Measurements from ENCODE around the gene FBL. TPM values are rescaled to one million over a fixed set of nuclear protein-coding genes. Genes with fewer than 3 reads are reported as not detected.
"Not testable (repeated sequence)": the region's sequence is repeated elsewhere in the genome, so short reads cannot be mapped to it uniquely, and the experiment has no call there.

FBL gene
- total RNA-seq, 5 donors from 2014 or later (not counting 1 experiment from before 2014, with no cell fraction given), result 291 to 348 (median 299) TPM

DNA sequence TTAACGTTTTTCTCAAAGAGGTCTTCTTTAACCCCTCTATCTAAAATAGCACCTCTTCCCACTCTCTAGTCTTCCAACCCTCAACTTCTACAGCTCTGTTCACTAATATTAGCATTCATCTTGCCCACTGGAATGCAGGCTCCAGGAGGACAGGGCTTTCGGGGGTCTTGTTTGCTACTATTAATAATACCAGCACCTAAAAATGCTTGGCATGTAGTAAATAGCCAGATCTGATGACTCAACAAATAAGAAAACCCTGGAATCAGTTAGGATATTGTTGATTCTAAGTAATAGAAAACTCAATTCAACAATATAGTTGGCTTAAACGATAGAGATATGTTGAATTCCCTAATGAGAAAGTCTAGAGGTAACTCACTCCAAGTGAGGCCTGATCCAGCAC, 26.4 kb downstream of the FBL start:
- H3K27ac ChIP-seq (ENCODE audit: low read length), result no peak overlapping the region
- Mint-ChIP-seq H3K9me3 (no peaks in the 10 kb centered on the region), H3K27ac (no peak overlapping the region), H3K4me3 (no peak overlapping the region), H3K27me3 (no peaks in the 10 kb centered on the region), H3K36me3 (peaks cover 30% of the 10 kb centered on the region), H3K4me1 (peaks cover 9 to 18% (median 16%) of the 10 kb centered on the region in 3 donors)
- ChIA-PET POLR2A (no interaction called here), CTCF (interaction anchor here in 1 of 2 donors (0.6 kb wide), 1 partner anchor 22 kb away, joined by 3 read pairs; no protein-coding TSS in a partner anchor)
- ATAC-seq (replicated peaks in 1 of 4) (no peak), DNase-seq (no peak)
- H3K27me3 ChIP-seq (replicated peaks in 1 of 2; ENCODE audit: control insufficient read depth in 2 of 2, extremely low read depth in 1 of 2, insufficient read depth in 2 of 2, low read length in 1 of 2), result no peaks in the 10 kb centered on the region
- H3K9me3 ChIP-seq, result no peaks in the 10 kb centered on the region
- 100% methylated on average over 1 of the region's 3 CpGs for WGBS (ENCODE audit: insufficient coverage)
- H3K36me3 ChIP-seq (ENCODE audit: control insufficient read depth in 2 of 2, extremely low read depth in 1 of 2, insufficient read depth in 1 of 2, low read length in 1 of 2), result peaks cover 3 to 8% of the 10 kb centered on the region in 2 donors
- peaks cover 5 to 17% of the 10 kb centered on the region in 2 experiments for H3K4me1 ChIP-seq (ENCODE audit: control insufficient read depth in 1 of 2, extremely low read depth in 1 of 2, insufficient read depth in 2 of 2, low read length in 2 of 2)
- H3K4me3 ChIP-seq (ENCODE audit: control insufficient read depth in 1 of 2, extremely low read depth in 1 of 2, low read length in 1 of 2), result no peak overlapping the region

DNA sequence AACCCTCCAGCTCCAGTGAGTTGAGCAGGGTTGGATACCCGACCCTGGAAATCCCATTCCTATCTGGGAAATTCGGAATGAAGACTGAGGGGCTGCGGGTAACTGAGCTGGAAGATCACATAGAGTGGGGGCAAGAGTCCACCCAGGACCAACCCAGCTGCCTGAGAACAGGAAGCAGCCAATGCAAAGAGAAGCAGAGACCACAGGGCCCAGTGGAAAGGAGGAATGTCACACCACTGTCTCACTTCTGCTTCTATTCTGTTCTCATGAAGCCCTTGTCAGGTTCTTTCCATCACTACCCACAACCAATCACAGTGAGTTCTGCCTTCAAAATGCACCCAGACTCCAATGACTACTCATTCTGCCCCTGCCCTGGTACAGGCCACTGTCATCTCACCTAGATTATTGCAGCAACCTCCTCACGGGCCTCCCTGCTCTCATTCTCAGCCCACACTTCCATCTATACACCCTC, 27.5 kb downstream of the FBL start:
- Histone ChIP-seq H3K4me1 (ENCODE audit: control insufficient read depth in 1 of 2, extremely low read depth in 1 of 2, insufficient read depth in 2 of 2, low read length in 2 of 2) (peaks cover 2 to 8% of the 10 kb centered on the region in 2 experiments), H3K27ac (ENCODE audit: low read length) (no peak overlapping the region), H3K9me3 (no peaks in the 10 kb centered on the region), H3K27me3 (replicated peaks in 1 of 2; ENCODE audit: control insufficient read depth in 2 of 2, extremely low read depth in 1 of 2, insufficient read depth in 2 of 2, low read length in 1 of 2) (no peaks in the 10 kb centered on the region), H3K36me3 (ENCODE audit: control insufficient read depth in 2 of 2, extremely low read depth in 1 of 2, insufficient read depth in 1 of 2, low read length in 1 of 2) (peaks cover 3 to 8% of the 10 kb centered on the region in 2 donors), H3K4me3 (ENCODE audit: control insufficient read depth in 1 of 2, extremely low read depth in 1 of 2, low read length in 1 of 2) (no peak overlapping the region)
- Mint-ChIP-seq H3K36me3 (peaks cover 32% of the 10 kb centered on the region), H3K9me3 (no peaks in the 10 kb centered on the region), H3K4me1 (peaks cover 9 to 18% (median 16%) of the 10 kb centered on the region in 3 donors), H3K27me3 (no peaks in the 10 kb centered on the region), H3K27ac (no peak overlapping the region), H3K4me3 (no peak overlapping the region)
- no peak for ATAC-seq (replicated peaks in 1 of 4)
- no peak for DNase-seq
- WGBS (ENCODE audit: insufficient coverage), result 100% methylated on average over 4 of the region's 4 CpGs
- ChIA-PET POLR2A (interaction anchor here in 1 of 2 donors (0.6 kb wide), 1 partner anchor 273 kb away, joined by 3 read pairs; no protein-coding TSS in a partner anchor), CTCF (no interaction called here)

- Mint-ChIP-seq H3K4me1 (peaks cover 9 to 18% (median 16%) of the 10 kb centered on the region in 3 donors), H3K27me3 (no peaks in the 10 kb centered on the region), H3K27ac (no peak overlapping the region), H3K4me3 (no peak overlapping the region), H3K9me3 (no peaks in the 10 kb centered on the region), H3K36me3 (peaks cover 34% of the 10 kb centered on the region)
- Histone ChIP-seq H3K27me3 (replicated peaks in 1 of 2; ENCODE audit: control insufficient read depth in 2 of 2, extremely low read depth in 1 of 2, insufficient read depth in 2 of 2, low read length in 1 of 2) (no peaks in the 10 kb centered on the region), H3K4me1 (ENCODE audit: control insufficient read depth in 1 of 2, extremely low read depth in 1 of 2, insufficient read depth in 2 of 2, low read length in 2 of 2) (peaks cover 0 to 4% of the 10 kb centered on the region in 2 experiments), H3K9me3 (no peaks in the 10 kb centered on the region), H3K4me3 (ENCODE audit: control insufficient read depth in 1 of 2, extremely low read depth in 1 of 2, low read length in 1 of 2) (no peak overlapping the region), H3K27ac (ENCODE audit: low read length) (no peak overlapping the region), H3K36me3 (ENCODE audit: control insufficient read depth in 2 of 2, extremely low read depth in 1 of 2, insufficient read depth in 1 of 2, low read length in 1 of 2) (peaks cover 3 to 8% of the 10 kb centered on the region in 2 donors)
- ChIA-PET POLR2A (no interaction called here), CTCF (no interaction called here)
- WGBS (ENCODE audit: insufficient coverage), result 91% methylated on average over 11 of the region's 12 CpGs
- ATAC-seq (replicated peaks in 1 of 4) (no peak), DNase-seq (no peak)
These were observed 28.2 kb downstream of the FBL start for GRCh38 chr19:39817888-39818561.

DNA sequence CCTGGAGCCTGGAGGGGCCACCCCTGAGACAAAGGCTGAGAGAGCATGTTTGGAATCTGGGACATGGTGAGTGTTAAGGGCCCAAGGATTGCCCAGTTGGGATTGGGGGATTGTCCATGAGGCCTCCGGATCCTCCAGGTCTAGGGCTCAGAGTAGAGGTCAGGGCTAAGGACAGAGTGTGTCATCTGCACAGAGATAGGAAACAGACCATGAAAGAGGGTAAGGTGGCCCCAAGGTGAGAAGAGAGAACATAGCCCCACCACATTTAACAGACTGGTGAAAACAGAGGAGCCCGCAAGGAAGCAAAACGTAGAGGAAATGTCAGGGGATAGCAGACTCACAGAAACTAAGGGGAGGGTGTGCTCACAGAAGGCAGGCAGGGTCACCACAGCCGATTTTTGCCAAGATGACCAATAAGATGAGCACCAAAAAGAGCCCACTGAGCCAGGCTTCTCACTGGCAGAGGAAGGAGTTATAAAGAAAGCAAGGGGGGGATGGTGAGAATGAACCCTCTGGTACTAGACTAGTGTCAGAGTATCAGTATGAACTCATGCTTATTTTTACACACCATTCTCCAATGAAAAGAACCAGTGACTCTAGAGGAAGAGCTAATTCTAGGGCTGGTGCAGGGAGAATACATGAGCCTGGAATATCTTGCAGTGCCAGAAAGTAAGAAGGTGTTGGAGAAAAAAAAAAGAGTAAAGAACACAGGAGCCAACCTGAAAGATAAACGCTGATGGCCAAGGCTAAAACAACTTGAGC, 29.7 kb downstream of the FBL start:
- DNase-seq, result no peak
- no peaks in the 10 kb centered on the region for H3K9me3 ChIP-seq
- H3K36me3 Mint-ChIP-seq, result peaks cover 34% of the 10 kb centered on the region
- H3K27me3 ChIP-seq (replicated peaks in 1 of 2; ENCODE audit: control insufficient read depth in 2 of 2, extremely low read depth in 1 of 2, insufficient read depth in 2 of 2, low read length in 1 of 2), result no peaks in the 10 kb centered on the region
- no peak for ATAC-seq (replicated peaks in 1 of 4)
- CTCF ChIA-PET, result interaction anchor here in 1 of 2 donors (1.5 kb wide), 1 partner anchor 24 kb away, joined by 4 read pairs; no protein-coding TSS in a partner anchor
- peaks cover 0 to 4% of the 10 kb centered on the region in 2 experiments for H3K4me1 ChIP-seq (ENCODE audit: control insufficient read depth in 1 of 2, extremely low read depth in 1 of 2, insufficient read depth in 2 of 2, low read length in 2 of 2)
- no peaks in the 10 kb centered on the region for H3K27me3 Mint-ChIP-seq
- POLR2A ChIA-PET, result no interaction called here
- H3K36me3 ChIP-seq (ENCODE audit: control insufficient read depth in 2 of 2, extremely low read depth in 1 of 2, insufficient read depth in 1 of 2, low read length in 1 of 2), result peaks cover 3 to 8% of the 10 kb centered on the region in 2 donors
- no peaks in the 10 kb centered on the region for H3K9me3 Mint-ChIP-seq
- no peak overlapping the region for H3K27ac ChIP-seq (ENCODE audit: low read length)
- peaks cover 9 to 18% (median 16%) of the 10 kb centered on the region in 3 donors for H3K4me1 Mint-ChIP-seq
- 80% methylated on average over 2 of the region's 5 CpGs for WGBS (ENCODE audit: insufficient coverage)
- no peak overlapping the region for H3K4me3 Mint-ChIP-seq
- H3K4me3 ChIP-seq (ENCODE audit: control insufficient read depth in 1 of 2, extremely low read depth in 1 of 2, low read length in 1 of 2), result no peak overlapping the region
- H3K27ac Mint-ChIP-seq, result no peak overlapping the region

DNA sequence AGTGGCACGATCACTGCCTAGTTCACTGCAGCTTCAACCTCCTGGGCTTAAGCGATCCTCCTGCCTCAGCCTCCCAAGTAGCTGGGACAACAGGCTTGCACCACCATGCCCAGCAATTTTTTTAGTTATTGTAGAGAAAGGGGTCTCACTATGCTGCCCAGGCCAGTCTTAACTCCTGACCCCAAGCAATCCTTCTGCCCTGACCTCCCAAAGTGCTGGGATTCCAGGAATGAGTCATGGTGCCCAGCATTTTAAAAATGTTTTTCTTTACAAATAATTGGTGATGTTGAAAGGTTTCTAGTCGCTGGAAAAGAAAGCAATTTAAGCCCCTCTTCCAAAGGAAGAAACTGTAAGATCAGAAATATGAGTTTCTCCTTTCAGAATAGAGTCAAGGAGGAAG, 31.6 kb downstream of the FBL start:
- no CpG with 5 or more reads among the region's 3 CpGs for WGBS (ENCODE audit: insufficient coverage)

GRCh38 chr19:39814111-39814510, 32.1 kb downstream of the FBL start:
- no CpG with 5 or more reads among the region's 6 CpGs for WGBS (ENCODE audit: insufficient coverage)
- POLR2A ChIA-PET; H3K27me3 ChIP-seq (replicated peaks in 1 of 2; ENCODE audit: control insufficient read depth in 2 of 2, extremely low read depth in 1 of 2, insufficient read depth in 2 of 2, low read length in 1 of 2); H3K9me3 ChIP-seq; H3K36me3 ChIP-seq (ENCODE audit: control insufficient read depth in 2 of 2, extremely low read depth in 1 of 2, insufficient read depth in 1 of 2, low read length in 1 of 2); H3K4me3 Mint-ChIP-seq; ATAC-seq (replicated peaks in 1 of 4); H3K4me1 Mint-ChIP-seq; DNase-seq; H3K27ac Mint-ChIP-seq; H3K27me3 Mint-ChIP-seq; H3K27ac ChIP-seq (ENCODE audit: low read length); H3K4me1 ChIP-seq (ENCODE audit: control insufficient read depth in 1 of 2, extremely low read depth in 1 of 2, insufficient read depth in 2 of 2, low read length in 2 of 2); H3K9me3 Mint-ChIP-seq; H3K4me3 ChIP-seq (ENCODE audit: control insufficient read depth in 1 of 2, extremely low read depth in 1 of 2, low read length in 1 of 2); CTCF ChIA-PET: not testable (repeated sequence)
- peaks cover 29% of the 10 kb centered on the region for H3K36me3 Mint-ChIP-seq

More for the DNA sequence above, 31.6 kb downstream of the FBL start:
- no peak overlapping the region for H3K27ac ChIP-seq (ENCODE audit: low read length)
- H3K4me3 ChIP-seq (ENCODE audit: control insufficient read depth in 1 of 2, extremely low read depth in 1 of 2, low read length in 1 of 2), result no peak overlapping the region
- H3K9me3 Mint-ChIP-seq, result no peaks in the 10 kb centered on the region
- H3K36me3 ChIP-seq (ENCODE audit: control insufficient read depth in 2 of 2, extremely low read depth in 1 of 2, insufficient read depth in 1 of 2, low read length in 1 of 2), result peaks cover 3 to 8% of the 10 kb centered on the region in 2 donors
- no peaks in the 10 kb centered on the region for H3K9me3 ChIP-seq
- H3K4me1 ChIP-seq (ENCODE audit: control insufficient read depth in 1 of 2, extremely low read depth in 1 of 2, insufficient read depth in 2 of 2, low read length in 2 of 2), result peaks cover 0 to 4% of the 10 kb centered on the region in 2 experiments
- no peak overlapping the region for H3K4me3 Mint-ChIP-seq
- H3K27ac Mint-ChIP-seq, result no peak overlapping the region
- no peaks in the 10 kb centered on the region for H3K27me3 Mint-ChIP-seq
- CTCF ChIA-PET, result no interaction called here
- DNase-seq (no peak), ATAC-seq (replicated peaks in 1 of 4) (no peak)
- H3K27me3 ChIP-seq (replicated peaks in 1 of 2; ENCODE audit: control insufficient read depth in 2 of 2, extremely low read depth in 1 of 2, insufficient read depth in 2 of 2, low read length in 1 of 2), result no peaks in the 10 kb centered on the region
- POLR2A ChIA-PET, result no interaction called here
- H3K4me1 Mint-ChIP-seq, result peaks cover 9 to 14% (median 11%) of the 10 kb centered on the region in 3 donors
- peaks cover 31% of the 10 kb centered on the region for H3K36me3 Mint-ChIP-seq
